Ammon's horn (tissue), 1 donor: ENCODE measurements around the gene RPS24.
A peak's percentile ranks its signal among the peaks of the same experiment; 100 is the strongest.

Source experiments
- DNase-seq: peaks from one replicate; pipeline ENCODE4 v3.0.0-alpha.2; 2016; ENCODE audit warnings: low spot score

Gene RPS24

DNA sequence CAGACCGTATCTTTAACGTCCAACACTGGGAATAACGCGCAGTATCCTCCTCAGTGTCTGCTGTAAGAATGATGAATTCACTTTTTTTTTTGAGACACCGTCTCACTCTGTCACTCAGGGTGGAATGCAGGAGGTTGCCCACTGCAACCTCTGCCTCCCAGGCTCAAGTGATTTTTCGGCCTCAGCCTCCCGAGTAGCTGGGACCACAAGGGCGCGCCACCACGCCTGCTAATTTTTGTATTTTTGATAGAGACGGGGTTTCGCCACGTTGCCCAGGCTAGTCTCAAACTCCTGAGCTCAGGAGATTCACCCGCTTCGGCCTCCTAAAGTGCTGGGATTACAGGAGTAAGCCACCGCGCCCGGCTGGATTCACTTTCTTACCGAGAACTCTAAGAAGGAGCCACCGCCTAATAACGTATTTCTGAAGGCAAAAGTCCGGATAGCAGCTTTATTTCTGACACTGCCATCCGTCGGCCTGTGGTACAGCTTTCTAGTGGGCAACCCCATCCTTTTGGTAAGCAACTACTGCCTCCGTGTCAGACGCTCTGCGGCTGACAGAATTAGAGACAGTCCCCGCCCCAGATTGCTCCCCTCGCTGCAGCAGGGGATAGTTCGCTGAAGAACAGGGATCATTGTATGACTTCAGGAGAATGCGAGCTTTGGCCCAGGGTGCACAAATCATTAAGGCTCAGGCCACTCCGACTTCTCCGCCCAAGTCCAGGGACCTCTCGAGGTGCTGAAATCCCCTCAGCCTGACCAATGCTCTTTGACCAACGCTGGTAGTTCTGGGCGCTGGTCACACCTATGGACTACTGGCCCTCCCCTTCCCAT, 5.0 kb upstream of the RPS24 start:
- DNase-seq = no peak

DNA sequence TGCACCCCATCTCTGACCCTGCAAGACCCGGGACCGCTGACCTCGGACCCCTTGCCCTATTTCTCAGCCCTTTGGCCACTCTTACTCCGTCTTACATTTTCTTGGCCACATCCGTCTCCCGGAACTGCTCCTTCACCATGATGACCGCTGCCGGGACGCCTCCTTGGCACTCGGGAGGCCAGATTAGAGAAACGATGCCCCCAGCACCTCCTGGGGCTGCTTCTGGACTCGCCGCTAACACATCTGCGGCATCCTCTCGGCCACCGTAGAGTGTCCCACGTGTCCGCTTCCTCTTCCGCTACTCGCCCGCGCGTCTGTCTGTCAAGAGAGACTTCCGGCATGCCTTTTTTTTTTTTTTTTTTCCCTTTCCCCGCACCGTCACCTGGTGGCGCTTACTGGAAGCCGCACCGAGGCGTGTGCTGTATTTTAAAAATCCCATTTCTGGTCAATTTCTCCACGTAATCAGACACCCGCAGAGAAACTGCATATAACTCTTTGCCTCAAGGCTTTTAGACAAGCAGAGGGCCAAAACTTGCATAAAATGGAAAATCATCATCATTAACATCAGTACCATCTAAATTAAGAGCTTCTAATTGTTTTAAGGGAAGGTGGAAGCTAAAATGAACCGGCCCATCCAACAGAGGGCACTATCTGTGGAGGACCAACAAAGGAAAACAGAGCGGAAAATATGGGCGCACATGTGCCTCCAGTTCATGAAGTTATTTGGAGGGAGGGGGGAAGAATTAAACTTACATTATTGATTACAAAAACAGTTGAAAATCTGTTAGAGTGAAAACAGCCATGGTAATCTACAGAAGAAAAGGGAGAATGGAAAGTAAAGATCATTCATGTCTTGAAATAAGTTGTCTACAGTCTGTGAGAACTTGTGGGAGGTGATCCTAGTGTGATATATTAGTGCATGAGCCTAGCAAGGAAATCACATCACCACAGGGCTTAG, 4.1 kb upstream of the RPS24 start, which contains the start of gene POLR3A:
TSS of gene POLR3A (minus strand) at position 247 of the 958 bp plus-strand sequence. CDS start at position 139, 108 bp downstream.
- DNase-seq = peak; percentile 89

DNA sequence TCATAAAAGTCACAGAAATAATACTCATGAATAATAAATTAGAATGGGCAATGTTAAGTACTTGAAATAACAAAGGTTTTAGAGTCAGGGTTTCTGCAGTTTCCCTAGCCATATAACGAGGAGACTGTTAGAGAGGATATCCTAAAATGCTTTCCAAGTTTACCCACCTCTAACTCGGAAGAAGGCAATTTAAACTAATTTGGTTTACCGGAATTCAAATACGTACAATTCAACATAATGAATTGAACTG, 351 bp upstream of the RPS24 start:
- no peak for DNase-seq

DNA sequence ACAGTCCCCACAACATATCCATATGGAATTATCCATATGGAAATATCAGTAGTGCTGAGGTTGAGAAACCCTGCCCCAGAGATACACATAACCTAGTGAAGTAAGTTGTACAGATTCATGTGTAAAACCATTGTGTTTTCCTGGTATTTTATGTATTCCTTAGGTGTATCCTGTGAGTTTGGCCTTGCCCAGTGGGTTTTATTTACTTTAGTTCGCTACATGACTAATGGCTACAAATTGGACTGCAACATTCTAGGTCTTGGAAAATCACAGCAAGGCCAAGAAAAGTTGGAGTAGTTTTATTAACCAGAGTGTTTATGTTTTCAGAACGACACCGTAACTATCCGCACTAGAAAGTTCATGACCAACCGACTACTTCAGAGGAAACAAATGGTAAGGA, 1.4 kb downstream of the RPS24 start:
- DNase-seq = no peak

DNA sequence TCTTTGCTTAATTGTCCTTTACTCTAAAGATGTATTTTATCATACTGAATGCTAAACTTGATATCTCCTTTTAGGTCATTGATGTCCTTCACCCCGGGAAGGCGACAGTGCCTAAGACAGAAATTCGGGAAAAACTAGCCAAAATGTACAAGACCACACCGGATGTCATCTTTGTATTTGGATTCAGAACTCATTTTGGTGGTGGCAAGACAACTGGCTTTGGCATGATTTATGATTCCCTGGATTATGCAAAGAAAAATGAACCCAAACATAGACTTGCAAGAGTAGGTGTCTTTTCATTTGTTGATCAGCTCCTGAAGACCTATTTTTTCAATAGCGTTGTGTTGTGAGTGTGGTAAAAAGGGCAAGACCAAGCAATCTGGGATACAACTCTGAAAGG, 1.8 kb downstream of the RPS24 start:
- DNase-seq = no peak

DNA sequence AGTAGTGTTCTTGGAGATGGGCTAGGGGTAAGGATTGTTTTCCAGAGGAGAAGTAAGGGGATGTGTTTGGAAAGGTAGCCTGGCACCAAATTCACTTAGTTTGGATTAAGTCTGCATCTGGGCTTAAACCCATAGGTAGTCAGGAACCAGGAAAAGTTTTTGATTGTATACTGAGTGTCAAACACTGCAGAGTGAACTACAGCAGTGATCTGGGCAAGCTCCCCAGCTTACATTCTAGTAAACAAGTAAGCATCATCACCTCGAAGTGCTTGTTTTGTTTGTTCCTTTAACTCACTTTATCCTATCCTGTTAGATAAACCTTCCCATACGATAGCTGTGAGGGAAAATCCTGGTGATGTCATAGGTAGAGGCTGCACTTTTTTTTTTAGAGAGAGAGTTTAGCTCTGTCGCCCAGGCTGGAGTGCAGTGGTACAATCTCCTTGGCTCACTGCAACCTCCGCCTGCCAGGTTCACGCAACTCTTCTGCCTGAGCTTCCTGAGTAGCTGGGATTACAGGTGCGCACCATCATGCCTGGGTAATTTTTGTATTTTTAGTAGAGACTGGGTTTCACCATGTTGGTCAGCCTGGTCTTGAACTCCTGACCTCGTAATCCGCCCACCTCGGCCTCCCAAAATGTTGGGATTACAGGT, 2.4 kb downstream of the RPS24 start:
- DNase-seq = no peak

DNA sequence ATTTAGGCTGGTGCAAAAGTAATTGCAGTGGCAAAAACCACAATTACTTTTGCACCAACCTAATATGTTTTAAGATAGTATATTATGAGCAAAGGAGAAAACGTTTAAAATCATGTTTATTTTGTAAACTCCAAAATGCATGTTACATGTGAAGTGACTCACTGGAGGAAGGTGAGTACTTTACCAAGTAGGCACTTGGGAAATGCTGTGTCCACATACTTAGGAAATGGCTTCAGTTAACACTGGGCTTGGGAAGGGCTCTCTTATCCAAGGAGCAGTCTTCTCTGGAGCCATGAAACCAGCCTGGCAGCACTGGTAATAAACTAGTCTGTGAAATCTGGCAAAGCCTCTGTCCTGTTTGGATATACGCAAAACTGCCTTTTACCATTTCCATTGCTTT, 4.4 kb downstream of the RPS24 start:
- DNase-seq = no peak

DNA sequence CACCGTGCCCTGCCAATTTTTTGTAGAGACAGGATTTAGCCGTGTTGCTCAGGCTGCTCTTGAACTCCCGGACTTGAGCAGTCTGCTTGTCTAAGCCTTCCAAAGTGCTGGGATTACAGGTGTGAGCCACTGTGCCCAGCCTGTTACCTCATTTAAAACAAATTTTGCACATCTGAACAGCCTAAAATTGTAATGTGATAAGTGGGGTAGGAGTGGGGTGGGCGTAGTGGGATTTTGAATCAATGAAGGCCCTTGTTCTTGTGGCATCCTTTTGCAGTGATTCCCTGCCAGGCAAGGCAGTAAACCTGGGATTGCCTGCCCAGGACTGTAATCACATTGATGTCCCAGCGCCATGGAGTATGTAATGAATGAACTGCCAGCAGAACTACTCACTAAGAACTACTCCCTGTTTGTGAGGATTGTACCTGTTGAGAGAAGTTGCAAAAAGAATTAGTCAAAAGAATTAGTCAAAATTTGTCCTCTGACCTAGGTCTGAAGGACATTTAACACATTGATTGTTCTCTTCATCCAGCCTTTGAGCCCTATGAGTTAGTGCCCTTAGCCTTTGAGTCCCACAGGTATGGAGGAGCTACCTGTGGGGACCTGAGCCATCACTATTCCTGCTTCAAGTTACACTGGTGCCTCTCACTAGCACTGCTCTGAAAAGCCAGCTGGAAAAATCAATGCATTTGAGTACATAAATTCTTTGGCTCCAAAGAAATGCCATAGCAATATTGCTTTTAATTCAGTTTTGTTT, 5.3 kb downstream of the RPS24 start:
- DNase-seq = no peak

DNA sequence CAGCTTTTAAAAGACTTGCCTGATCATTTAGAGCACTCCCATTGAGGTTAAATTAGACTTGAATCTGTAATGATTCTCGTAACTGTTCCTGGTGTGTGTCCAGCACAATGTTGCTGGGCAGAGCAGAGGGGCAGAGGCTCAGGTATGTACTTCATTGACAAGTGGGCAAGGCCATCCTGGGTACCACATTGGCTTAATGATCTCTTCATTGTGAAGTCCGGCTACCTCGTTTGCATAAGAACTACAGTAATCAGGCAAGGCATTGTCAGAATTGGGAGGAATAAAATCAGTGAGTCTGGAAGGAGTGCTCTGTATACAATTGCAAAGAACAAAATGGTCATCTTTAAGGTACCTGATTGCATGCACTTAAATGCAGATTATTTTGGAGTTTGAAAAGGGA, 6.1 kb downstream of the RPS24 start:
- no peak for DNase-seq

DNA sequence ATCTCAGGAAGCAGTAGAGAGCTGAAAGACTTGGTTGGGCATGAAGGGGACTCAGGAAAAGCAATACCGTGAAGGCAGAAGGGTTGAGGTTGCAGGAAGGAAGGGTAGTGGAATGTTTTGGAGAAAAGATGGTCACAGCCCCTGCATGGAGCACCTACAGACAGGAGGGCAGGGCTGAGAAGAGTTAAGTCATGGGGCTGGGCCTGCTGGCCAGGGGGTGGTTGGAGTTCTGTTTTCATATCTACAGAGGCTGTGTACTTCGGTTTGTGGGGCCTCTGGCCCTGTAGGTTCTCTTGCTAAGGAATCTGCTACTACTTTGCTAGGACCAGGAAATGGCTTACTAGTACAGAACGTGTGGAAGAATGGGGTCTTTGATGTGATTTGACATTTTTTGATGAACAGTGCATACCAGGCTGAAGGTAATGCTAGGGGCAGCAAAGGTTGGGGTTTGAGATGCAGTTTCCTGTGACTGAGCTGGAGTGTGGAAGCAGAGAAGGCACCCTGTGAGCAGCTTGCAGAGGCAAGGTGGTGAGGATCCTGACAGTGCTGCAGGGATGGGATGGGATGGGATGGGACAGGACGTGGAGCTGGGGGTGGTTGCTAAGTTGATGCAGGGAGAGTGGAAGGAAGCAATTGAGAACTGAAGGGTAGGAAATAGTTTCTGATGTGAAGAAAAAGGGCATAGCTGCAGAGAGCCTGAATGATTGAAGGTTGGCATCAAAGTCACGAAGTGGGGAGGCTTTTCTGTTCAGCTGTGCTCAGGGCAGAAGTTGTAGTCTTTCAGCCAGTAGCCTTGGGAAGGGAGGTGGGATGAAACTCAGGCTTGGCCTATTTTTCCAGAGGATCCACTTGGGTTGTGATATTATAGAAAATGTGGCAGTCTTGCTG, 7.8 kb downstream of the RPS24 start:
- no peak for DNase-seq

DNA sequence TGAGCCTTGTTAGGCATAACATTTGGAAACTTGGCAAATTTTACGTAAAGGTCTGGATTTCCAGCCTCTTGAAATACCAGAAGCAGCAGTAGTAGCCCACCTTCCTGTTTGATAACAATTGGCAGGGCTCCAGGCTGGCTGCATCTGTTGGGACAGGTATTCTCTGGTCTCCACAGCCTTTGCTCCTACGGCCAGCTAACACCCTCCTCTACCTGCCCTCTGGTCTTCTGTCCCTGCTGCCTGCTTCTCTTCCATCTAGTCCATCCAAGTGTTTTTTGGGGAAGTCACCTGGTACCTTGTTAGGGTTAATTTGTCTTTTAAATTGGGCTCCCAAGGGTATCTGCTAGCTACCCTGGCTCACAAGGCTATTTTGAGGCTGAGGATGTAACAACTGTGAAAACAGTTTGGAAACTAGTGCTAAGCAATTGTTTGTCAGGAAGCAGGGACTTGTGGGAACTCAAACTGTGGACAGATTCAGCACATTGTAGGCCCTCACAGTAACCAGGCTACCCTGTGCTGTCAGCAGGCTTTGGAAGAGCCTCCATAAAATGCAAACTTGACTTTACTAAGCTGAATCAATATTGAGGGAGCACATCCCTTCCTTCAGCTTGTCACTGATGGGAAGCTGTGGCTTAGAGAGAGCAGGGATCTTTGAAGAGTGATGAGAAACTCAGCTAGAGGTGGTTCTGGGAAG, 8.5 kb downstream of the RPS24 start:
- no peak for DNase-seq

DNA sequence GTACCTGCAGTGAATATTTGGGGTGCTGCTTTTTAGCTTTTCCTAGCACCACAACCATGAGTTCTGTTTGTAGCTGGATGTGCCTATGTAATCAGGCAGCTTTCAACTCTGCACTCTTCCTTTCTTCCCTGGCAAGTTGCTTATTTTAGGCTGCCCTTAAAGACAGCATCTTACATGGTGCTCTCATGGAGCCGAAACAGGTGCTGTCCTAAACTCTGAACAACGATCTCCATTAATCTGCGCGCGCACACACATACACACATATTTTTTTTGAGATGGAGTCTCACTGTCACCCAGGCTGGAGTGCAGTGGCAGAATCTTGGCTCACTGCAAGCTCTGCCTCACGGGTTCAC, 9.1 kb downstream of the RPS24 start:
- no peak for DNase-seq

DNA sequence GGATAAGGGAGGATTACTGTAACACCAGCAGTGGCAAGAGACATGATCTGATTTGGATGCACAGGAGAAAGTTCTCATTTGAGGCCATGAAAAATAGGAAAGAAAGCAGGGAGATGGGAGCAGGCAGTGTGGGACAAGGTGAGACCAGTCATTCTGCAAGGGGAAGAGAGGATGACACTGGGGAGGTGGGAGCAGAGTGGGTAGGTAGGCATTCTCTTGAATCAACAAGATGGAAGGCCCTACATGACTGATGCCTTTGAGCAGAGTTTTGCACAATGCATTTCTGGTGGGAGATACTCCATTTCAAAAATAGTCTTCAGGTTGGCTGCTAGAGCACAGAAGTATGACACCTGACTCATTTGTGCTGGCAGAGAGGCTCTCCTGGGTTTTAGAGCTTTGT, 10.5 kb downstream of the RPS24 start:
- DNase-seq = no peak

DNA sequence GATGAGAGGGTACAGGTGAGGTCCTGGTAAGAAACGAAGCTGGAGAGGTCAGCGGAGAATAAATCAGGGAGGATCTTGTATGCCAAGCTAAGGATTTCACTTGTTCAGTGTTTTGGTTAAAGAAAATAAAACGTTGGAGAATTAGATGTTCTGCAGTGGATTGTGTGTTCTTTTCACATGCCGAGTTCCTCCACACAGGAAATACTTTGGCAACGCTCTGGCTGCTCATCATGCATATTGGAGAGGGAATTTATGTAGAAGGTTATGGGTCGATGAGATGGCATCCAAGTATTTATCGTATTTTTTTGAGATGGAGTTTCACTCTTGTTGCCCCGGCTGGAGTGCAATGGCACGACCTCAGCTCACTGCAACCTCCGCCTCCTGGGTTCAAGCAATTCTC, 11.0 kb downstream of the RPS24 start:
- no peak for DNase-seq

DNA sequence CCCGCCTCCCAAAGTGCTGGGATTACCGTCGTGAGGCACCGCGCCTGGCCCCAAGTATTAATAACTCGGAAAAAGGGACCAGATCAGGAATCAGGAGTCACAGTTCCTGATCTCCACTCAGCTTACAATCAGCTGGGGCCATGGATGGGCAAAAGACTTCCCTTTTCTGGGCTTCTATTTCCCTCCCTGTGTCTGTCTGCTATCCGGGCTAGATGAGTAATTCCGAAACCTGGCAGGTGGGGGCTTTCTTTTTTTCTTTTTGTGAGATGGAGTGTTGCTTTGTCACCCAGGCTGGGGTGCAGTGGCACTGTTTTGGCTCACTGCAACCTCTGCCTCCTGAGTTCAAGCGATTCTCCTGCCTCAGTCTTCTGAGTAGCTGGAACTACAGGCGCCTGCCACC, 11.6 kb downstream of the RPS24 start:
- peak; percentile 39 for DNase-seq

DNA sequence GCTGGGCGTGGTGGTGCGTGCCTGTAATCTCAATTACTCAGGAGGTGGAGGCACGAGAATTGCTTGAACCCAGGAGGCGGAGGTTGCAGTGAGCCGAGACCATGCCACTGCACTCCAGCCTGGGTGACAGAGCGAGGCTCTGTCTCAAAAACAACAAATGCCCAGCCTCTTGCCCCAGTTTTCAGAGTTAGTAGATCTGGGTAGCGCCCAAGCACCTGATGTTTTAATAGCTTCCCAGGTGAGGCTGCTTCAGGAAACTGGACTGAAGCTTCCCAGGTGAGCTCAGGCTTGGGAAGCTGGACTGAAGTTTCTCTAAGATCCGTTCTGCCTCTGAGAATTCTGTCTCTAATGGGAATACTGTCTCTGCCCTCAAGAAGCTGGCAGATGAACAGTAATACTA, 12.2 kb downstream of the RPS24 start:
- no peak for DNase-seq

DNA sequence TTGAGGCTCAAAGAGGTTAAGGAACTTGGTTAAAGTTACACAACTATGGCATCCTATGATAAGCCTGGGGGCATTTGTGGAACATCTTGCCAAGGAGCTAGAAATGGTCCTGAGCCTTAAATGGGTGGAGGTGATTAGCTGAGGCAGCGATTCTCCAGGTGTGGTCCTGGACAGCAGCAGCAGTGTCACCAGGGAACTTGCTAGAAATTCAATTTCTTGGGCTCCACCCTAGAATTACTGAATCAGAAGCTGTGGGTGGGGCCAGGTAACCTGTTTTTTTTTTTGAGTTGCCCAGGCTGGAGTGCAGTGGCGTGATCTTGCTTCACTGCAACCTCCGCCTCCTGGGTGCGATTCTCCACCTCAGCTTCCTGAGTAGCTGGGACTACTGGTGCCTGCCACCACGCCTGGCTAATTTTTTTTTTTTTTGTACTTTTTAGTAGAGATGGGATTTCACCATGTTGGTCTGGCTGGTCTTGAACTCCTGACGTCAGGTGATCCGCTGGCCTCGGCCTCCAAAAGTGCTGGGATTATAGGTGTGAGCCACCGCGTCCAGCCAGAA, 13.1 kb downstream of the RPS24 start:
- DNase-seq = no peak

DNA sequence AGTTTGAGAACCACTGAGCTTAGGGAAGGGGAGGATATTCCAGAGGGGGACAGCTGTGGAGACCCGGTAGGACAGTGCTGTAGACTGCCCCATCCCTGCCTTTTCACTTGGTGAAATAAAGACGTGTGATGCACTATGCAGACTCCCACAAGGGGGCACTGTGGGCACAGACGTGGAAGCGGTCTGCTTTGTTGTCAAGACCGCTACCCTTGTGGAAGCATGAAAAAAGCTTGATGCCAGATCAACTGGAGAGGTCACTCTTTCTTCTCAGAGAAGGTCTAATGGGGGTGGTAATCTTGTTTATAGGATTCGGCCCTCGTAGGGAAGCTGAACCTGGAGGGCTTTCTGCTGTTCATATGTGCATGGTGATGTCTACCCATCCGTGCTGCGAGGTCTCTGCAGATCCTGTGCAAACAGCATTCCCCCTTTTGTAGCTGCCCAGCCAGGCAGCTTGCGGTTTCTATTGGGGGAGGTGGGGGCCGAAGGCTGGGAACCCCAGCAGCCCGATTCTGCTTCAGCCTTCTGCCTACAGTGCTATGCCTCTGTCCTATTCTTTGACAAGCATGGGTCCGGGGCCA, 13.7 kb downstream of the RPS24 start:
- peak; percentile 94 for DNase-seq

DNA sequence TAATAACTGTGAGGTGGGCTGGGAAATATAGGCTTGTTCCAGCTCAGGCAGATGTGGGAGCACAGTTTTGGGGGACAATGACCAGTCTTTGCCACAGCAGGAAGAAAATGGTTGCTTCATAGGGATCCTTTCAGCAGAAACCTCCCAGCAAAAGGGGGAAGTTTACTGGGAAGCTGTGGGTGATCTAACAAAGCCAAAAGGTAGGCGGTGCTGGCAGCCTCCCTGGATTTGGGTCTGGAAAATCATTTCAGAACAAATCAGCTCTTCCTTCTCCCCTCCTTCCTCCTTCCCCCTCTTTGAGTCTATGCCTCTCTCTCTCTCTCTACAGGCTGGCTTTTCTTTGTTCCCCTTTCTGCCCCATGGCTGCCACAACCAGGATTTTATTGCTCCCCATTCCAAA, 16.2 kb downstream of the RPS24 start:
- DNase-seq = no peak
